Measurements from ENCODE around the gene RALB.
A peak's percentile ranks its signal among the peaks of the same experiment; 100 is the strongest.

RALB gene

GRCh38 chr2:120291401-120292311, 39.0 kb downstream of the RALB start:
- Histone ChIP-seq H3K27me3 (replicated peaks; ENCODE audit: control insufficient read depth, insufficient read depth, low read length) (no peaks in the 10 kb centered on the region), H3K36me3 (ENCODE audit: control insufficient read depth, insufficient read depth, low read length) (no peaks in the 10 kb centered on the region; the same call in none of the 2 replicates), H3K4me3 (replicated peaks; ENCODE audit: low read depth, low read length) (no peak overlapping the region)
- TF ChIP-seq CTCF (IDR thresholded peaks at IDR 0.05; ENCODE audit: insufficient read depth, low read length, poor library complexity, severe bottlenecking): no peak
- DNase-seq (ENCODE audit: extremely low read depth, insufficient read length): no peak

GRCh38 chr2:120293096-120294007, 40.7 kb downstream of the RALB start:
- H3K27me3 ChIP-seq (replicated peaks; ENCODE audit: control insufficient read depth, insufficient read depth, low read length): no peaks in the 10 kb centered on the region
- H3K36me3 ChIP-seq (ENCODE audit: control insufficient read depth, insufficient read depth, low read length): no peaks in the 10 kb centered on the region; the same call in none of the 2 replicates
- TF ChIP-seq CTCF (IDR thresholded peaks at IDR 0.05; ENCODE audit: insufficient read depth, low read length, poor library complexity, severe bottlenecking): no peak
- no peak for DNase-seq (ENCODE audit: extremely low read depth, insufficient read length)
- H3K4me3 ChIP-seq (replicated peaks; ENCODE audit: low read depth, low read length): peak overlapping the region; percentile 9; the same call in 1 of the 2 replicates

GRCh38 chr2:120294008-120294340, 41.3 kb downstream of the RALB start:
- TF ChIP-seq CTCF (IDR thresholded peaks at IDR 0.05; ENCODE audit: insufficient read depth, low read length, poor library complexity, severe bottlenecking): no peak
- Histone ChIP-seq H3K36me3 (ENCODE audit: control insufficient read depth, insufficient read depth, low read length) (no peaks in the 10 kb centered on the region; the same call in none of the 2 replicates), H3K4me3 (replicated peaks; ENCODE audit: low read depth, low read length) (peak overlapping the region; percentile 9; the same call in 1 of the 2 replicates), H3K27me3 (replicated peaks; ENCODE audit: control insufficient read depth, insufficient read depth, low read length) (no peaks in the 10 kb centered on the region)
- DNase-seq (ENCODE audit: extremely low read depth, insufficient read length): no peak

- Histone ChIP-seq H3K4me3 (replicated peaks; ENCODE audit: low read depth, low read length) (no peak overlapping the region), H3K36me3 (ENCODE audit: control insufficient read depth, insufficient read depth, low read length) (peaks cover 3% of the 10 kb centered on the region)
- DNase-seq (ENCODE audit: extremely low read depth, insufficient read length): no peak
Measured at GRCh38 chr2:120298173-120298835, 45.7 kb downstream of the RALB start.

More at GRCh38 chr2:120298173-120298835, 45.7 kb downstream of the RALB start:
- no peaks in the 10 kb centered on the region for H3K27me3 ChIP-seq (replicated peaks; ENCODE audit: control insufficient read depth, insufficient read depth, low read length)
- TF ChIP-seq CTCF (IDR thresholded peaks at IDR 0.05; ENCODE audit: insufficient read depth, low read length, poor library complexity, severe bottlenecking): no peak
